PC-9 (cell line): Measurements from ENCODE around the gene SPIRE2. TPM values are rescaled to one million over a fixed set of nuclear protein-coding genes. Genes with fewer than 3 reads are reported as not detected.
"Not testable (repeated sequence)": the region's sequence is repeated elsewhere in the genome, so short reads cannot be mapped to it uniquely, and the experiment has no call there.

Source experiments
- BruUV-seq: library from RNA; stranded (reverse); fragments of 400-500 nt; replicated peaks from 2 replicates; lab custom pipeline; 2021; lab: Mats Ljungman, UMichigan
- CTCF ChIA-PET: fragments of 300-600 bp; sonication (Branson Sonifier 250); formaldehyde crosslinking; loops from one replicate; lab custom pipeline; 2022; ENCODE audit warnings: antibody characterized with exemption; lab: Charles Lee
- POLR2A ChIA-PET: fragments of 300-600 bp; sonication (Branson Sonifier 250); formaldehyde crosslinking; loops from one replicate; lab custom pipeline; 2022; ENCODE audit warnings: antibody characterized with exemption; ENCODE audit not compliant: unreplicated experiment; lab: Charles Lee
- DNase-seq, 2 experiments: peaks; one replicate each; pipeline versions ENCODE4 v3.0.0 to v3.0.0-alpha.2; 2015 to 2022; ENCODE audit warnings: mixed read lengths in 1 of 2
- H2AFZ ChIP-seq: fragments of 200-600 bp; sonication (generic); 2 replicates; pipeline ENCODE4 v1.8.1; 2017; ENCODE audit warnings: antibody characterized with exemption
- H3F3A ChIP-seq: fragments of 200-600 bp; sonication (generic); 2 replicates; pipeline ENCODE4 v1.8.1; 2017; ENCODE audit warnings: antibody characterized with exemption, mild to moderate bottlenecking, low read depth; ENCODE audit not compliant: insufficient read depth
- H3K27ac ChIP-seq: fragments of 200-600 bp; sonication (generic); 2 replicates; pipeline ENCODE4 v1.6.1; 2016; ENCODE audit warnings: mixed run types
- H3K27me3 ChIP-seq: fragments of 200-600 bp; sonication (generic); 2 replicates; pipeline ENCODE4 v1.6.1; 2016; ENCODE audit warnings: low read depth, mixed run types; ENCODE audit not compliant: insufficient read depth
- H3K36me3 ChIP-seq: fragments of 200-600 bp; sonication (generic); 2 replicates; pipeline ENCODE4 v1.6.1; 2016; ENCODE audit warnings: low read depth, mixed run types
- H3K4me1 ChIP-seq: fragments of 200-600 bp; sonication (generic); replicated peaks from 2 replicates; pipeline ENCODE4 v1.6.1; 2016; ENCODE audit warnings: mixed run types; ENCODE audit not compliant: insufficient read depth
- H3K4me2 ChIP-seq: fragments of 200-600 bp; sonication (generic); 2 replicates; pipeline ENCODE4 v1.6.1; 2017; ENCODE audit warnings: mixed run types
- H3K4me3 ChIP-seq: fragments of 200-600 bp; sonication (generic); 2 replicates; pipeline ENCODE4 v1.6.1; 2016; ENCODE audit warnings: mixed run types
- H3K79me2 ChIP-seq: fragments of 200-600 bp; sonication (generic); 2 replicates; pipeline ENCODE4 v1.6.1; 2017; ENCODE audit warnings: low read depth, mixed run types
- H3K9me2 ChIP-seq: fragments of 200-600 bp; sonication (generic); 2 replicates; pipeline ENCODE4 v1.8.1; 2017; ENCODE audit warnings: mild to moderate bottlenecking; ENCODE audit not compliant: insufficient read depth
- H3K9me3 ChIP-seq: fragments of 200-600 bp; sonication (generic); 2 replicates; pipeline ENCODE4 v1.8.1; 2016; ENCODE audit warnings: low read depth; ENCODE audit not compliant: insufficient read depth
- H4K20me1 ChIP-seq: fragments of 200-600 bp; sonication (generic); 2 replicates; pipeline ENCODE4 v1.8.1; 2017; ENCODE audit not compliant: insufficient read depth
- EZH2 ChIP-seq: fragments of 200-600 bp; sonication (generic); IDR thresholded peaks from 2 replicates; pipeline ENCODE4 v1.8.0; 2017; ENCODE audit warnings: antibody characterized with exemption, low read depth
- intact Hi-C: fragments of 100-400 bp; cut with micrococcal nuclease; formaldehyde crosslinking; loops from one replicate; pipeline ENCODE4 v1.10.0; 2022; ENCODE audit not compliant: unreplicated experiment
- total RNA-seq: library from RNA; stranded (reverse); gene quantifications from 2 replicates; pipeline ENCODE4 v1.2.3, GENCODE V29; 2021
- TF ChIP-seq, protein P1 (sequence below): fragments of 200-600 bp; sonication (generic); conservative IDR thresholded peaks from 2 replicates; pipeline ENCODE4 v1.6.1; 2017; ENCODE audit warnings: mixed run types, antibody characterized with exemption, mild to moderate bottlenecking, moderate library complexity

Gene SPIRE2
- total RNA-seq, 1 experiment from 2014 or later: 34.5 TPM

DNA sequence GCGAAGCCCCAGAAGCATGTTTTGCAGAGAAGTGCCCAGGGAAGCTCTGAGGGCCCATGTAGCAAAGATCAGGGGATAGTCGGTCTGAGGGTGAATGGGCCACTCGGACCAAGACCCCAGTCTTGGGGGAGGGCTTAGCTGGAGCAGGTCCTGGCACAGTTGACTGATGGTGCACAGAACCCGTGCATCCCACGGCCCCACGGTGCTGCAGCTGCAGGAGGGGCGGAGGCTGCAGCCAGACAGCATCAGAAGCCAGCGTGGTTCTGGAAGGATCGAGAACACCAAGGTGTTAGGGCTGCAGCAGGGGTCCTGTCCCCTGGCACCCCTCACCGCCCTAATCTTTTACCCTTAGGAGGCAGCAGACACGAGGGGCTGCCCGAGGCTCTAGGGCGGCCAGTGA, 83.9 kb downstream of the SPIRE2 start:
- no peak overlapping the region for H3K4me2 ChIP-seq
- no peak overlapping the region for H3K27ac ChIP-seq
- no peaks in the 10 kb centered on the region for H3K27me3 ChIP-seq
- H3K79me2 ChIP-seq: no peaks in the 10 kb centered on the region
- CTCF ChIA-PET: no interaction called here
- peaks cover 6% of the 10 kb centered on the region; the same call in 1 of the 2 replicates for H3K36me3 ChIP-seq
- H2AFZ ChIP-seq: no peak overlapping the region
- intact Hi-C loops: no loop called here
- H3K4me3 ChIP-seq: no peak overlapping the region
- H3K9me2 ChIP-seq: no peaks in the 10 kb centered on the region
- H3K9me3 ChIP-seq: no peaks in the 10 kb centered on the region
- peaks cover 2% of the 10 kb centered on the region for H3K4me1 ChIP-seq
- H4K20me1 ChIP-seq: no peaks in the 10 kb centered on the region; the same call in 1 of the 2 replicates
- peaks cover 27% of the 10 kb centered on the region; the same call in 1 of the 2 replicates for H3F3A ChIP-seq
- no peak for TF ChIP-seq EZH2
- TF ChIP-seq, protein P1, sequence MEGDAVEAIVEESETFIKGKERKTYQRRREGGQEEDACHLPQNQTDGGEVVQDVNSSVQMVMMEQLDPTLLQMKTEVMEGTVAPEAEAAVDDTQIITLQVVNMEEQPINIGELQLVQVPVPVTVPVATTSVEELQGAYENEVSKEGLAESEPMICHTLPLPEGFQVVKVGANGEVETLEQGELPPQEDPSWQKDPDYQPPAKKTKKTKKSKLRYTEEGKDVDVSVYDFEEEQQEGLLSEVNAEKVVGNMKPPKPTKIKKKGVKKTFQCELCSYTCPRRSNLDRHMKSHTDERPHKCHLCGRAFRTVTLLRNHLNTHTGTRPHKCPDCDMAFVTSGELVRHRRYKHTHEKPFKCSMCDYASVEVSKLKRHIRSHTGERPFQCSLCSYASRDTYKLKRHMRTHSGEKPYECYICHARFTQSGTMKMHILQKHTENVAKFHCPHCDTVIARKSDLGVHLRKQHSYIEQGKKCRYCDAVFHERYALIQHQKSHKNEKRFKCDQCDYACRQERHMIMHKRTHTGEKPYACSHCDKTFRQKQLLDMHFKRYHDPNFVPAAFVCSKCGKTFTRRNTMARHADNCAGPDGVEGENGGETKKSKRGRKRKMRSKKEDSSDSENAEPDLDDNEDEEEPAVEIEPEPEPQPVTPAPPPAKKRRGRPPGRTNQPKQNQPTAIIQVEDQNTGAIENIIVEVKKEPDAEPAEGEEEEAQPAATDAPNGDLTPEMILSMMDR: no peak
- no TSS peak for BruUV-seq
- POLR2A ChIA-PET: no interaction called here
- DNase-seq: no peak

DNA sequence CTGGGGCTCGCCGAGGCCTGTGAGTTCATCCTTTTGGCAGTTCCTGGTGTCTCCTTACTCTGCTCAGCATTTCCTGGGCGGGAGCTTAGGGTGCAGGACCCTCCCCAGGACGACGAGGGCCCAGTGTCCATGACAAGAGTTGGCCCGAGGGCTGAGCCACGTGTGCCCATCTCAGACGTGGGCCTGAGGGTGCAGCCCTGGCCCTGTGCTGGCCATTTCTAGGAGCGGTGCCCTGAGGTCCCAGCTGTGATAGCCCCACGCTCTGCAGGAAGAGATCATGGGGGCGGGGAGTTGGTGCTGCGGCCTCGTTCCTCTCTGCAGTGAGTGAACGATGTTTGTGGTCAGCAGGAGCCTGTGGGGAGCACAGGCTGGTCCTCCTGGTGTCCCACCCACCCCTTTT, 84.4 kb downstream of the SPIRE2 start:
- intact Hi-C loops: no loop called here
- no peak overlapping the region for H3K4me2 ChIP-seq
- no peak overlapping the region for H2AFZ ChIP-seq
- peaks cover 6% of the 10 kb centered on the region; the same call in 1 of the 2 replicates for H3K36me3 ChIP-seq
- H3K4me3 ChIP-seq: no peak overlapping the region
- no peaks in the 10 kb centered on the region; the same call in 1 of the 2 replicates for H4K20me1 ChIP-seq
- no peaks in the 10 kb centered on the region for H3K79me2 ChIP-seq
- BruUV-seq: no TSS peak
- no peak overlapping the region for H3K27ac ChIP-seq
- H3K27me3 ChIP-seq: no peaks in the 10 kb centered on the region
- DNase-seq: no peak
- H3K9me3 ChIP-seq: no peaks in the 10 kb centered on the region
- peaks cover 32% of the 10 kb centered on the region; the same call in 1 of the 2 replicates for H3F3A ChIP-seq
- no peaks in the 10 kb centered on the region for H3K9me2 ChIP-seq
- TF ChIP-seq, protein P1: no peak
- no peak for TF ChIP-seq EZH2
- peaks cover 7% of the 10 kb centered on the region for H3K4me1 ChIP-seq
- ChIA-PET CTCF (no interaction called here), POLR2A (no interaction called here)

DNA sequence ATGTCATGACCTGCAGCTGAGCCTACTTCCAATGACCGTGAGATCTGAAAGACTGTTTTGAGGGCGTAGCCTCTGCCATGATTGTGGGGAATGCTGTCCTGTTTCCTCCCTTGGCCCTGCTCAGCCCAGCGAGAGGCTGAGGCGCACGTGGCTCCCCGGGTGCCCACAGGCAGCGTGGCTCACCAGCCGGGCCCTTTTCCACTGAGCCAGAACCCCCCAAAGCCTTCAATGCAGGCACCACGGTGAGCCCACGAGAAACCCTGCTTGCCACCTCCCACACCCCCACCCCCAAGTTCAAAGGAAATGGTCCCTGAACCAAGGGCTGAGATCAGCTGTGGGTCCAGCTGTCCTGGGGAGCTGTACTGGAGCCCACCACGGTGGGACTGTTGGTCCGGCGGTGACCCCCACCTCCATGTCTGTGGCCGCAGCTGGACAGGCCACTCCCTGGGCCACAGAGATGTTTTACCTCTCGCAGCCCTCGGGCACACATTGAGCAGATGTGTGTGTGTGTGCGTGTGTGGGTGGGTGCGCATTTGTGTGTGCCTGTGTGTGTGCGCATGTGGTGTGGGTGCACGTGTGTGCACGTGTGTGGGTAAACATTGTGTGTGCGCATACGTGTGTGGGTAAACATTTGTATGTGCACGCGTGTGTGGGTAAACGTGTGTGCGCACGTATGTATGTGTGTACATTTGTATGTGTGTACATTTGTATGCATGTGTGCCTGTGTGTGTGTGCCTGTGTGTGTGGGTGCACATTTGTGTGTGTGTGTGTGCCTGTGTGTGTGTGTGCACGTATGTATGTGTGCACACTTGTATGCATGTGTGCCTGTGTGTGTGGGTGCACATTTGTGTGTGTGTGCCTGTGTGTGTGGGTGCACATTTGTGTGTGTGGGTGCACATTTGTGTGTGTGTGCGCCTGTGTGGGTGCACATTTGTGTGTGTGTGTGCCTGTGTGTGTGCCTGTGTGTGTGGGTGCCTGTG, 85.4 kb downstream of the SPIRE2 start:
- Histone ChIP-seq H3F3A (peaks cover 32% of the 10 kb centered on the region; the same call in 1 of the 2 replicates), H3K27me3 (no peaks in the 10 kb centered on the region), H3K4me2 (no peak overlapping the region), H3K9me3 (no peaks in the 10 kb centered on the region), H3K79me2 (no peaks in the 10 kb centered on the region), H3K9me2 (no peaks in the 10 kb centered on the region), H2AFZ (no peak overlapping the region), H3K4me3 (no peak overlapping the region), H3K36me3 (peaks cover 6% of the 10 kb centered on the region; the same call in 1 of the 2 replicates), H3K27ac (no peak overlapping the region), H4K20me1 (no peaks in the 10 kb centered on the region; the same call in 1 of the 2 replicates), H3K4me1 (peaks cover 14% of the 10 kb centered on the region)
- TF ChIP-seq EZH2: no peak
- TF ChIP-seq, protein P1: no peak
- intact Hi-C loops: no loop called here
- CTCF ChIA-PET: no interaction called here
- no peak for DNase-seq
- BruUV-seq: no TSS peak
- POLR2A ChIA-PET: interaction anchor here (0.7 kb wide), 1 partner anchor 41 kb away, joined by 3 read pairs; no protein-coding TSS in a partner anchor

DNA sequence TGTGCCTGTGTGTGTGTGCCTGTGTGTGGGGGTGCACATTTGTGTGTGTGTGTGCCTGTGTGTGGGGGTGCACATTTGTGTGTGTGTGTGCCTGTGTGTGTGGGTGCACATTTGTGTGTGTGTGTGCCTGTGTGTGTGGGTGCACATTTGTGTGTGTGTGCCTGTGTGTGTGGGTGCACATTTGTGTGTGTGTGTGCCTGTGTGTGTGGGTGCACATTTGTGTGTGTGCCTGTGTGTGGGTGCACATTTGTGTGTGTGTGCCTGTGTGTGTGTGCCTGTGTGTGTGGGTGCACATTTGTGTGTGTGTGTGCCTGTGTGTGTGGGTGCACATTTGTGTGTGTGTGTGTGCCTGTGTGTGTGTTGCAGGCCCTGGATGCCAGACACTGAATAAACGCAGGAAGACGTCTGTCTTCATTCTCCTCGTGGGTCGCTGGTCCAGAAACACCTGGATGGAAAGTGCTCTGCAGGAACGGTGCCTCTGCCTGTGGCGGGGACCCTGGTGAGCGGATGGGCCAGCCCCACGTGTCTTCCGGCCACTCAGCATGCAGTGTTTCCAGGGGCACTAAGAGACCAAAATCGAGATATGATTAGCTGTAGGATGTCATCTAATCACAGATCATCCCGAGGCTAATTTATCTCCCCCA, 86.5 kb downstream of the SPIRE2 start:
- POLR2A ChIA-PET, H3K4me2 ChIP-seq, H3K36me3 ChIP-seq, H3K79me2 ChIP-seq, H3K27ac ChIP-seq, H3K27me3 ChIP-seq, H3K4me3 ChIP-seq, H2AFZ ChIP-seq, H3K9me2 ChIP-seq, DNase-seq, CTCF ChIA-PET, BruUV-seq, H4K20me1 ChIP-seq, H3K9me3 ChIP-seq: not testable (repeated sequence)
- H3F3A ChIP-seq: peaks cover 31% of the 10 kb centered on the region; the same call in 1 of the 2 replicates
- H3K4me1 ChIP-seq: peaks cover 14% of the 10 kb centered on the region
- intact Hi-C loops: loop anchor here (5.0 kb wide), 1 partner anchor 108 kb away; no protein-coding TSS in a partner anchor
